Tibial artery (tissue), 4 donors: ENCODE data around the gene TFDP2.
"Not testable (repeated sequence)": the region's sequence is repeated elsewhere in the genome, so short reads cannot be mapped to it uniquely, and the experiment has no call there.

Experiments used
- DNase-seq, 2 donors: peaks; one replicate each; pipeline ENCODE4 v3.0.0-alpha.2; 2019
- H3K27ac ChIP-seq, 2 donors: fragments of 200-600 bp; sonication (generic) in 1 of 2; 1 replicate in 1 of 2; 2 replicates in 1 of 2; pipeline ENCODE4 v1.5.1; 2018 to 2019; ENCODE audit warnings: mild to moderate bottlenecking in 1 of 2
- H3K27me3 ChIP-seq, 2 donors: fragments of 200-600 bp; sonication (generic) in 1 of 2; one replicate each; pipeline versions ENCODE4 v1.5.1 to v1.6.0; 2016 to 2019
- H3K36me3 ChIP-seq, 3 donors: fragments of 200-600 bp; sonication (generic) in 2 of 3; one replicate each; pipeline ENCODE4 v1.5.1; 2016 to 2019; ENCODE audit warnings: mild to moderate bottlenecking in 2 of 3
- H3K4me1 ChIP-seq, 4 donors: fragments of 200-600 bp; sonication (generic) in 2 of 4; 1 replicate in 3 of 4; 2 replicates in 1 of 4; pipeline ENCODE4 v1.5.1; 2016 to 2019
- H3K4me3 ChIP-seq, 2 donors: fragments of 200-600 bp; sonication (generic) in 1 of 2; 1 replicate in 1 of 2; 2 replicates in 1 of 2; pipeline ENCODE4 v1.5.1; 2018 to 2019; ENCODE audit warnings: mild to moderate bottlenecking in 2 of 2
- H3K9me3 ChIP-seq, 3 donors: fragments of 200-600 bp; sonication (generic) in 1 of 3; one replicate each; pipeline ENCODE4 v1.5.1; 2016 to 2019
- CTCF ChIP-seq, 2 experiments: fragments of 200-600 bp in 1 of 2; fragments of 450-650 bp in 1 of 2; IDR thresholded peaks; one replicate each; pipeline ENCODE4 v1.5.1; 2017 to 2019; ENCODE audit warnings: antibody characterized with exemption in 2 of 2, mild to moderate bottlenecking in 1 of 2, moderate library complexity in 1 of 2
- intact Hi-C: fragments of 100-400 bp; cut with DNase I; formaldehyde crosslinking; loops from one replicate; pipeline ENCODE4 v1.15.0; 2023; ENCODE audit warnings: low total_unique reads

TFDP2 gene

GRCh38 chr3:141915016-141915415 lies 234.3 kb downstream of the TFDP2 start:
- no peaks in the 10 kb centered on the region for H3K27me3 ChIP-seq
- no peaks in the 10 kb centered on the region for H3K4me1 ChIP-seq
- no peak overlapping the region for H3K27ac ChIP-seq
- no peak for TF ChIP-seq CTCF (IDR thresholded peaks at IDR 0.05)
- no peaks in the 10 kb centered on the region for H3K9me3 ChIP-seq
- no peak for DNase-seq
- H3K36me3 ChIP-seq = peaks cover 20 to 44% (median 25%) of the 10 kb centered on the region in 3 donors
- intact Hi-C loops = no loop called here
- no peak overlapping the region for H3K4me3 ChIP-seq

- H3K4me3 ChIP-seq = no peak overlapping the region
- peaks cover 18 to 47% (median 25%) of the 10 kb centered on the region in 3 donors for H3K36me3 ChIP-seq
- no peaks in the 10 kb centered on the region for H3K9me3 ChIP-seq
- no peaks in the 10 kb centered on the region for H3K4me1 ChIP-seq
- intact Hi-C loops = no loop called here
- TF ChIP-seq CTCF (IDR thresholded peaks at IDR 0.05) = no peak
- no peak overlapping the region for H3K27ac ChIP-seq
- DNase-seq = no peak
- H3K27me3 ChIP-seq = no peaks in the 10 kb centered on the region
These were observed 235.0 kb downstream of the TFDP2 start for GRCh38 chr3:141914311-141914710.

- H3K27ac ChIP-seq = no peak overlapping the region
- H3K4me1 ChIP-seq = no peaks in the 10 kb centered on the region
- no peak for DNase-seq
- H3K36me3 ChIP-seq = peaks cover 25 to 54% (median 28%) of the 10 kb centered on the region in 3 donors
- H3K4me3 ChIP-seq = no peak overlapping the region
- H3K27me3 ChIP-seq = no peaks in the 10 kb centered on the region
- H3K9me3 ChIP-seq = no peaks in the 10 kb centered on the region
- TF ChIP-seq CTCF (IDR thresholded peaks at IDR 0.05) = peak; percentile 63 to 67
- intact Hi-C loops = no loop called here
These were observed 236.1 kb downstream of the TFDP2 start for GRCh38 chr3:141913150-141913811.

GRCh38 chr3:141909986-141910385 lies 239.4 kb downstream of the TFDP2 start:
- H3K4me3 ChIP-seq, DNase-seq, H3K27ac ChIP-seq, intact Hi-C loops, H3K4me1 ChIP-seq, H3K27me3 ChIP-seq, H3K9me3 ChIP-seq: not testable (repeated sequence)
- peaks cover 38 to 54% (median 39%) of the 10 kb centered on the region in 3 donors for H3K36me3 ChIP-seq

- H3K4me1 ChIP-seq = no peaks in the 10 kb centered on the region
- peaks cover 36 to 57% (median 38%) of the 10 kb centered on the region in 3 donors for H3K36me3 ChIP-seq
- no peak overlapping the region for H3K4me3 ChIP-seq
- no peak for DNase-seq
- TF ChIP-seq CTCF (IDR thresholded peaks at IDR 0.05) = no peak
- H3K27me3 ChIP-seq = no peaks in the 10 kb centered on the region
- H3K9me3 ChIP-seq = no peaks in the 10 kb centered on the region
- no peak overlapping the region for H3K27ac ChIP-seq
- intact Hi-C loops = no loop called here
These were observed 239.9 kb downstream of the TFDP2 start for GRCh38 chr3:141909408-141909807.

- no peak for DNase-seq
- Histone ChIP-seq H3K36me3 (peaks cover 18 to 40% (median 34%) of the 10 kb centered on the region in 3 donors), H3K27ac (no peak overlapping the region), H3K4me1 (no peaks in the 10 kb centered on the region), H3K9me3 (no peaks in the 10 kb centered on the region), H3K27me3 (no peaks in the 10 kb centered on the region), H3K4me3 (no peak overlapping the region)
- TF ChIP-seq CTCF (IDR thresholded peaks at IDR 0.05) = no peak
- intact Hi-C loops = no loop called here
These were observed 244.2 kb downstream of the TFDP2 start for GRCh38 chr3:141905129-141905528.
